HEK293 (cell line): ENCODE results near the gene EPHA2.

Source experiments
- CTCF ChIA-PET: fragments of 350-600 bp; formaldehyde crosslinking; extraction: SDS; loops from one replicate; lab custom pipeline; 2021; ENCODE audit warnings: antibody characterized with exemption; lab: Yijun Ruan, JAX
- POLR2A ChIA-PET: fragments of 300-600 bp; formaldehyde crosslinking; extraction: SDS; loops from one replicate; lab custom pipeline; 2020; ENCODE audit warnings: antibody characterized with exemption, inconsistent platforms; lab: Yijun Ruan, JAX
- H3K27ac ChIP-seq: fragments of 200-500 bp; sonication (Bioruptor generic); 2 replicates; pipeline ENCODE4 v1.5.1; 2014; ENCODE audit warnings: low read depth, low read length, control low read depth, inconsistent platforms; ENCODE audit errors: extremely low read depth
- H3K36me3 ChIP-seq, 2 experiments: fragments of 200-500 bp in 1 of 2; sonication (Bioruptor generic) in 1 of 2; 1 replicate in 1 of 2; 2 replicates in 1 of 2; pipeline ENCODE4 v1.5.1; 2014 to 2017; ENCODE audit warnings: inconsistent platforms in 2 of 2, low read length in 2 of 2; ENCODE audit not compliant: control insufficient read depth in 2 of 2, insufficient read depth in 1 of 2
- H3K4me1 ChIP-seq: fragments of 200-500 bp; sonication (Bioruptor generic); 2 replicates; pipeline ENCODE4 v1.5.1; 2014; ENCODE audit warnings: mild to moderate bottlenecking, low read length, inconsistent platforms; ENCODE audit not compliant: control insufficient read depth, insufficient read depth
- H3K4me3 ChIP-seq: 2 replicates; pipeline ENCODE4 v1.5.1; 2011; ENCODE audit warnings: low read depth, mild to moderate bottlenecking, control low read depth, low read length, moderate library complexity
- H3K9me3 ChIP-seq: fragments of 200-500 bp; sonication (Bioruptor generic); 2 replicates; pipeline ENCODE4 v1.5.1; 2014; ENCODE audit warnings: low read depth, low read length, inconsistent platforms; ENCODE audit not compliant: control insufficient read depth, insufficient read depth
- HIC1 ChIP-seq: fragments of 450-650 bp; formaldehyde crosslinking; IDR thresholded peaks from 2 replicates; pipeline ENCODE4 v1.5.1; 2016; ENCODE audit warnings: missing biosample characterization, missing genetic modification characterization
- PATZ1 ChIP-seq: fragments of 450-650 bp; formaldehyde crosslinking; IDR thresholded peaks from 2 replicates; pipeline ENCODE4 v1.5.1; 2016; ENCODE audit warnings: missing biosample characterization, missing genetic modification characterization
- ZBTB6 ChIP-seq: fragments of 450-650 bp; formaldehyde crosslinking; IDR thresholded peaks from 2 replicates; pipeline ENCODE4 v1.5.1; 2017; ENCODE audit warnings: missing biosample characterization, missing genetic modification characterization
- ZNF10 ChIP-seq: fragments of 450-650 bp; formaldehyde crosslinking; IDR thresholded peaks from 2 replicates; pipeline ENCODE4 v1.5.1; 2017; ENCODE audit warnings: missing biosample characterization, missing genetic modification characterization
- ZNF121 ChIP-seq: fragments of 450-650 bp; formaldehyde crosslinking; IDR thresholded peaks from 2 replicates; pipeline ENCODE4 v1.5.1; 2016; ENCODE audit warnings: missing biosample characterization, missing genetic modification characterization
- ZNF19 ChIP-seq: fragments of 450-650 bp; formaldehyde crosslinking; IDR thresholded peaks from 2 replicates; pipeline ENCODE4; 2016; ENCODE audit warnings: missing biosample characterization, missing genetic modification characterization, low read depth
- ZNF202 ChIP-seq: fragments of 450-650 bp; formaldehyde crosslinking; IDR thresholded peaks from 2 replicates; pipeline ENCODE4 v1.5.1; 2016; ENCODE audit warnings: missing biosample characterization, missing genetic modification characterization, borderline replicate concordance
- ZNF211 ChIP-seq: fragments of 450-650 bp; formaldehyde crosslinking; IDR thresholded peaks from 2 replicates; pipeline ENCODE4 v1.5.1; 2016; ENCODE audit warnings: low read depth, missing biosample characterization, missing genetic modification characterization
- ZNF239 ChIP-seq: fragments of 450-650 bp; formaldehyde crosslinking; IDR thresholded peaks from 2 replicates; pipeline ENCODE4 v1.5.1; 2016; ENCODE audit warnings: missing biosample characterization, missing genetic modification characterization
- ZNF24 ChIP-seq: fragments of 450-650 bp; formaldehyde crosslinking; IDR thresholded peaks from 2 replicates; pipeline ENCODE4 v1.5.1; 2016; ENCODE audit warnings: missing biosample characterization, missing genetic modification characterization
- ZNF248 ChIP-seq: fragments of 450-650 bp; formaldehyde crosslinking; IDR thresholded peaks from 2 replicates; pipeline ENCODE4 v1.5.1; 2017; ENCODE audit warnings: missing biosample characterization, missing genetic modification characterization
- ZNF280C ChIP-seq: fragments of 450-650 bp; formaldehyde crosslinking; IDR thresholded peaks from 2 replicates; pipeline ENCODE4 v1.5.1; 2016; ENCODE audit warnings: missing biosample characterization, missing genetic modification characterization
- ZNF311 ChIP-seq: fragments of 450-650 bp; formaldehyde crosslinking; IDR thresholded peaks from 2 replicates; pipeline ENCODE4 v1.5.1; 2017; ENCODE audit warnings: missing biosample characterization, missing genetic modification characterization, borderline replicate concordance
- ZNF391 ChIP-seq: fragments of 450-650 bp; formaldehyde crosslinking; IDR thresholded peaks from 2 replicates; pipeline ENCODE4 v1.5.1; 2016; ENCODE audit warnings: low read depth, missing biosample characterization, missing genetic modification characterization, borderline replicate concordance
- ZNF398 ChIP-seq: fragments of 450-650 bp; formaldehyde crosslinking; IDR thresholded peaks from 2 replicates; pipeline ENCODE4 v1.5.1; 2017; ENCODE audit warnings: missing biosample characterization, missing genetic modification characterization
- ZNF423 ChIP-seq: fragments of 450-650 bp; formaldehyde crosslinking; IDR thresholded peaks from 2 replicates; pipeline ENCODE4 v1.5.1; 2016; ENCODE audit warnings: missing biosample characterization, missing genetic modification characterization
- ZNF426 ChIP-seq: fragments of 450-650 bp; formaldehyde crosslinking; IDR thresholded peaks from 2 replicates; pipeline ENCODE4 v1.5.1; 2017; ENCODE audit warnings: missing biosample characterization, missing genetic modification characterization, mild to moderate bottlenecking, inconsistent platforms, moderate library complexity
- ZNF530 ChIP-seq: fragments of 450-650 bp; formaldehyde crosslinking; IDR thresholded peaks from 2 replicates; pipeline ENCODE4 v1.5.1; 2016; ENCODE audit warnings: low read depth, missing biosample characterization, missing genetic modification characterization
- ZNF580 ChIP-seq: fragments of 450-650 bp; formaldehyde crosslinking; IDR thresholded peaks from 2 replicates; pipeline ENCODE4 v1.5.1; 2016; ENCODE audit warnings: missing biosample characterization, missing genetic modification characterization
- ZNF639 ChIP-seq: fragments of 450-650 bp; formaldehyde crosslinking; IDR thresholded peaks from 2 replicates; pipeline ENCODE4 v1.5.1; 2016; ENCODE audit warnings: missing biosample characterization, missing genetic modification characterization
- ZNF670 ChIP-seq: fragments of 450-650 bp; formaldehyde crosslinking; IDR thresholded peaks from 2 replicates; pipeline ENCODE4 v1.5.1; 2016; ENCODE audit warnings: missing biosample characterization, missing genetic modification characterization, low read depth
- ZNF768 ChIP-seq: fragments of 450-650 bp; formaldehyde crosslinking; IDR thresholded peaks from 2 replicates; pipeline ENCODE4 v1.5.1; 2018; ENCODE audit warnings: missing biosample characterization, mild to moderate bottlenecking, missing genetic modification characterization
- ZNF791 ChIP-seq: fragments of 450-650 bp; formaldehyde crosslinking; IDR thresholded peaks from 2 replicates; pipeline ENCODE4 v1.5.1; 2016; ENCODE audit warnings: missing biosample characterization, missing genetic modification characterization
- ZNF792 ChIP-seq: fragments of 450-650 bp; formaldehyde crosslinking; IDR thresholded peaks from 2 replicates; pipeline ENCODE4 v1.5.1; 2016; ENCODE audit warnings: missing biosample characterization, missing genetic modification characterization
- ZSCAN16 ChIP-seq: fragments of 450-650 bp; formaldehyde crosslinking; IDR thresholded peaks from 2 replicates; pipeline ENCODE4 v1.5.1; 2016; ENCODE audit warnings: missing biosample characterization, missing genetic modification characterization

Gene EPHA2

GRCh38 chr1:16126160-16126559 is 29.7 kb downstream of the EPHA2 start (continued):
- no peak for TF ChIP-seq HIC1 (tag by site-specific recombination)
- TF ChIP-seq ZNF398 (tag by site-specific recombination): 0 out of 2 replicates have a peak, but pooled peaks have one; percentile 18
- peak; percentile 56 for TF ChIP-seq PATZ1 (tag by site-specific recombination)
- no peak for TF ChIP-seq ZNF670
- no peak for TF ChIP-seq ZNF211 (tag by site-specific recombination)

GRCh38 chr1:16125483-16125882 is 30.4 kb downstream of the EPHA2 start:
- H3K4me3 ChIP-seq: no peak overlapping the region
- POLR2A ChIA-PET: no interaction called here
- CTCF ChIA-PET: interaction anchor here (0.5 to 1.2 kb wide), 6 partner anchors 8 to 384 kb away, joined by 3 to 4 read pairs (median 4); no protein-coding TSS in a partner anchor
- no peak for TF ChIP-seq ZNF311 (tag by site-specific recombination)
- TF ChIP-seq ZNF10 (tag by site-specific recombination): no peak
- no peak for TF ChIP-seq ZNF24 (tag by site-specific recombination)
- TF ChIP-seq ZNF792: no peak
- peak; percentile 96 for TF ChIP-seq ZNF768 (tag by site-specific recombination)
- TF ChIP-seq ZNF639 (tag by site-specific recombination): peak; percentile 54; the same call in 1 of the 2 replicates
- TF ChIP-seq ZNF791: no peak
- no peak for TF ChIP-seq ZSCAN16 (tag by site-specific recombination)
- TF ChIP-seq ZNF202: no peak
- TF ChIP-seq ZNF121 (tag by site-specific recombination): no peak
- TF ChIP-seq ZBTB6: no peak
- no peak for TF ChIP-seq ZNF426 (tag by site-specific recombination)
- no peak for TF ChIP-seq ZNF280C
- TF ChIP-seq ZNF239 (tag by site-specific recombination): no peak
- no peak for TF ChIP-seq ZNF423 (tag by site-specific recombination)
- TF ChIP-seq ZNF391: no peak
- TF ChIP-seq ZNF19 (tag by site-specific recombination): no peak
- TF ChIP-seq ZNF248 (tag by site-specific recombination): no peak
- TF ChIP-seq ZNF580: peak; percentile 43; the same call in 1 of the 2 replicates
- no peak for TF ChIP-seq ZNF530 (tag by site-specific recombination)

More at GRCh38 chr1:16125483-16125882, 30.4 kb downstream of the EPHA2 start:
- peaks cover 6% of the 10 kb centered on the region for H3K4me1 ChIP-seq
- no peaks in the 10 kb centered on the region for H3K9me3 ChIP-seq
- H3K36me3 ChIP-seq: peaks cover 0 to 61% of the 10 kb centered on the region in 2 experiments; a peak in 2 of 3 replicates
- no peak overlapping the region for H3K27ac ChIP-seq
